ENCODE results near the gene ZNF462.

The ZNF462 gene

GRCh38 chr9:106828070-106828469 is 34.9 kb upstream of the ZNF462 start:
- Histone ChIP-seq H3K18ac (ENCODE audit: low read depth in 1 of 2, low read length in 2 of 2) (no peak overlapping the region), H3K27me3 (ENCODE audit: control insufficient read depth in 1 of 2, insufficient read depth in 1 of 2, low read length in 2 of 2) (no peaks in the 10 kb centered on the region), H3K27ac (ENCODE audit: low read length, poor library complexity, severe bottlenecking) (no peak overlapping the region), H3K4me2 (ENCODE audit: low read length, poor library complexity, severe bottlenecking) (no peak overlapping the region), H3K4me1 (ENCODE audit: control insufficient read depth, insufficient read depth, low read depth, low read length) (no peaks in the 10 kb centered on the region), H2BK5ac (ENCODE audit: low read depth, low read length, poor library complexity, severe bottlenecking) (no peak overlapping the region), H3K4ac (ENCODE audit: low read depth in 1 of 2, low read length in 2 of 2) (no peak overlapping the region), H3K79me1 (replicated peaks; ENCODE audit: low read length, poor library complexity, severe bottlenecking) (no peaks in the 10 kb centered on the region), H2AFZ (ENCODE audit: low read depth, low read length) (no peak overlapping the region), H3K23ac (ENCODE audit: low read length in 2 of 2) (no peak overlapping the region), H2BK12ac (ENCODE audit: low read length in 2 of 2) (no peak overlapping the region), H4K8ac (ENCODE audit: low read length) (no peak overlapping the region), H3K36me3 (ENCODE audit: control insufficient read depth in 1 of 2, insufficient read depth in 2 of 2, low read depth in 1 of 2, low read length in 2 of 2) (no peaks in the 10 kb centered on the region), H3K9ac (ENCODE audit: low read length) (no peak overlapping the region), H2BK15ac (ENCODE audit: low read depth, poor library complexity, severe bottlenecking) (no peak overlapping the region), H2AK5ac (ENCODE audit: low read length, severe bottlenecking) (no peak overlapping the region), H3K14ac (ENCODE audit: low read length in 2 of 2) (no peak overlapping the region), H2BK120ac (ENCODE audit: low read depth, low read length) (no peak overlapping the region), H4K91ac (ENCODE audit: low read length) (no peak overlapping the region), H3K9me3 (ENCODE audit: control insufficient read depth, low read length) (no peaks in the 10 kb centered on the region), H3K4me3 (ENCODE audit: insufficient read depth in 1 of 2, low read depth in 1 of 2, low read length in 2 of 2) (no peak overlapping the region)
- 73% methylated on average over 3 of the region's 3 CpGs for WGBS
- DNase-seq = no peak

- no peak overlapping the region for H2BK15ac ChIP-seq (ENCODE audit: low read depth, poor library complexity, severe bottlenecking)
- H3K14ac ChIP-seq (ENCODE audit: low read length in 2 of 2) = no peak overlapping the region
- no peak overlapping the region for H2BK12ac ChIP-seq (ENCODE audit: low read length in 2 of 2)
- H3K4me2 ChIP-seq (ENCODE audit: low read length, poor library complexity, severe bottlenecking) = no peak overlapping the region
- H3K27me3 ChIP-seq (ENCODE audit: control insufficient read depth in 1 of 2, insufficient read depth in 1 of 2, low read length in 2 of 2) = no peaks in the 10 kb centered on the region
- no peaks in the 10 kb centered on the region for H3K36me3 ChIP-seq (ENCODE audit: control insufficient read depth in 1 of 2, insufficient read depth in 2 of 2, low read depth in 1 of 2, low read length in 2 of 2)
- H3K9me3 ChIP-seq (ENCODE audit: control insufficient read depth, low read length) = no peaks in the 10 kb centered on the region
- no peak overlapping the region for H4K91ac ChIP-seq (ENCODE audit: low read length)
- no peak for DNase-seq
- no peak overlapping the region for H3K4ac ChIP-seq (ENCODE audit: low read depth in 1 of 2, low read length in 2 of 2)
- no peaks in the 10 kb centered on the region for H3K79me1 ChIP-seq (replicated peaks; ENCODE audit: low read length, poor library complexity, severe bottlenecking)
- H3K27ac ChIP-seq (ENCODE audit: low read length, poor library complexity, severe bottlenecking) = no peak overlapping the region
- no peaks in the 10 kb centered on the region for H3K4me1 ChIP-seq (ENCODE audit: control insufficient read depth, insufficient read depth, low read depth, low read length)
- H3K4me3 ChIP-seq (ENCODE audit: insufficient read depth in 1 of 2, low read depth in 1 of 2, low read length in 2 of 2) = no peak overlapping the region
- H3K9ac ChIP-seq (ENCODE audit: low read length) = no peak overlapping the region
- H3K23ac ChIP-seq (ENCODE audit: low read length in 2 of 2) = no peak overlapping the region
- H4K8ac ChIP-seq (ENCODE audit: low read length) = no peak overlapping the region
- H2BK120ac ChIP-seq (ENCODE audit: low read depth, low read length) = no peak overlapping the region
- no peak overlapping the region for H3K18ac ChIP-seq (ENCODE audit: low read depth in 1 of 2, low read length in 2 of 2)
- no peak overlapping the region for H2AK5ac ChIP-seq (ENCODE audit: low read length, severe bottlenecking)
- H2BK5ac ChIP-seq (ENCODE audit: low read depth, low read length, poor library complexity, severe bottlenecking) = no peak overlapping the region
- H2AFZ ChIP-seq (ENCODE audit: low read depth, low read length) = no peak overlapping the region
These were observed 34.0 kb upstream of the ZNF462 start for GRCh38 chr9:106828965-106829364.

GRCh38 chr9:106829666-106830408 is 33.1 kb upstream of the ZNF462 start:
- H4K8ac ChIP-seq (ENCODE audit: low read length) = no peak overlapping the region
- WGBS = 42% methylated on average over 1 of the region's 2 CpGs

GRCh38 chr9:106830527-106831150 is 32.3 kb upstream of the ZNF462 start:
- no peaks in the 10 kb centered on the region for H3K36me3 ChIP-seq (ENCODE audit: control insufficient read depth in 1 of 2, insufficient read depth in 2 of 2, low read depth in 1 of 2, low read length in 2 of 2)
- H2BK15ac ChIP-seq (ENCODE audit: low read depth, poor library complexity, severe bottlenecking) = no peak overlapping the region
- no peak overlapping the region for H3K27ac ChIP-seq (ENCODE audit: low read length, poor library complexity, severe bottlenecking)
- no peaks in the 10 kb centered on the region for H3K27me3 ChIP-seq (ENCODE audit: control insufficient read depth in 1 of 2, insufficient read depth in 1 of 2, low read length in 2 of 2)
- no peaks in the 10 kb centered on the region for H3K9me3 ChIP-seq (ENCODE audit: control insufficient read depth, low read length)
- H3K18ac ChIP-seq (ENCODE audit: low read depth in 1 of 2, low read length in 2 of 2) = no peak overlapping the region
- no peak overlapping the region for H2BK5ac ChIP-seq (ENCODE audit: low read depth, low read length, poor library complexity, severe bottlenecking)
- H2BK120ac ChIP-seq (ENCODE audit: low read depth, low read length) = no peak overlapping the region
- peak overlapping the region in 1 of 2 experiments; percentile 25 for H2BK12ac ChIP-seq (ENCODE audit: low read length in 2 of 2)
- no peak overlapping the region for H3K4me2 ChIP-seq (ENCODE audit: low read length, poor library complexity, severe bottlenecking)
- DNase-seq = peak; percentile 51
- no peak overlapping the region for H4K8ac ChIP-seq (ENCODE audit: low read length)
- H3K4ac ChIP-seq (ENCODE audit: low read depth in 1 of 2, low read length in 2 of 2) = no peak overlapping the region
- H2AFZ ChIP-seq (ENCODE audit: low read depth, low read length) = no peak overlapping the region
- no peaks in the 10 kb centered on the region for H3K4me1 ChIP-seq (ENCODE audit: control insufficient read depth, insufficient read depth, low read depth, low read length)
- peak overlapping the region; percentile 40 for H3K9ac ChIP-seq (ENCODE audit: low read length)
- H3K14ac ChIP-seq (ENCODE audit: low read length in 2 of 2) = no peak overlapping the region
- 63% methylated on average over 3 of the region's 4 CpGs for WGBS
- no peak overlapping the region for H3K4me3 ChIP-seq (ENCODE audit: insufficient read depth in 1 of 2, low read depth in 1 of 2, low read length in 2 of 2)
- H3K23ac ChIP-seq (ENCODE audit: low read length in 2 of 2) = no peak overlapping the region
- no peak overlapping the region for H2AK5ac ChIP-seq (ENCODE audit: low read length, severe bottlenecking)
- no peak overlapping the region for H4K91ac ChIP-seq (ENCODE audit: low read length)
- H3K79me1 ChIP-seq (replicated peaks; ENCODE audit: low read length, poor library complexity, severe bottlenecking) = no peaks in the 10 kb centered on the region

More at GRCh38 chr9:106829666-106830408, 33.1 kb upstream of the ZNF462 start:
- Histone ChIP-seq H3K27me3 (ENCODE audit: control insufficient read depth in 1 of 2, insufficient read depth in 1 of 2, low read length in 2 of 2) (no peaks in the 10 kb centered on the region), H2BK5ac (ENCODE audit: low read depth, low read length, poor library complexity, severe bottlenecking) (no peak overlapping the region), H3K36me3 (ENCODE audit: control insufficient read depth in 1 of 2, insufficient read depth in 2 of 2, low read depth in 1 of 2, low read length in 2 of 2) (no peaks in the 10 kb centered on the region), H2BK120ac (ENCODE audit: low read depth, low read length) (no peak overlapping the region), H3K23ac (ENCODE audit: low read length in 2 of 2) (no peak overlapping the region), H3K18ac (ENCODE audit: low read depth in 1 of 2, low read length in 2 of 2) (peak overlapping the region in 1 of 2 experiments; percentile 21), H3K9ac (ENCODE audit: low read length) (peak overlapping the region; percentile 40), H3K4me3 (ENCODE audit: insufficient read depth in 1 of 2, low read depth in 1 of 2, low read length in 2 of 2) (no peak overlapping the region), H3K79me1 (replicated peaks; ENCODE audit: low read length, poor library complexity, severe bottlenecking) (no peaks in the 10 kb centered on the region), H3K4ac (ENCODE audit: low read depth in 1 of 2, low read length in 2 of 2) (no peak overlapping the region), H2BK12ac (ENCODE audit: low read length in 2 of 2) (no peak overlapping the region), H2AK5ac (ENCODE audit: low read length, severe bottlenecking) (no peak overlapping the region), H2AFZ (ENCODE audit: low read depth, low read length) (no peak overlapping the region), H4K91ac (ENCODE audit: low read length) (no peak overlapping the region), H3K4me1 (ENCODE audit: control insufficient read depth, insufficient read depth, low read depth, low read length) (no peaks in the 10 kb centered on the region), H3K14ac (ENCODE audit: low read length in 2 of 2) (no peak overlapping the region), H2BK15ac (ENCODE audit: low read depth, poor library complexity, severe bottlenecking) (no peak overlapping the region), H3K4me2 (ENCODE audit: low read length, poor library complexity, severe bottlenecking) (no peak overlapping the region), H3K9me3 (ENCODE audit: control insufficient read depth, low read length) (no peaks in the 10 kb centered on the region), H3K27ac (ENCODE audit: low read length, poor library complexity, severe bottlenecking) (no peak overlapping the region)
- peak; percentile 19 for DNase-seq
